ENCODE measurements around the gene NAA38. TPM values are rescaled to one million over a fixed set of nuclear protein-coding genes. Genes with fewer than 3 reads are reported as not detected.

Gene NAA38
- total and polyA plus RNA-seq, 2 donors from 2014 or later: 69.6 to 246 TPM

DNA sequence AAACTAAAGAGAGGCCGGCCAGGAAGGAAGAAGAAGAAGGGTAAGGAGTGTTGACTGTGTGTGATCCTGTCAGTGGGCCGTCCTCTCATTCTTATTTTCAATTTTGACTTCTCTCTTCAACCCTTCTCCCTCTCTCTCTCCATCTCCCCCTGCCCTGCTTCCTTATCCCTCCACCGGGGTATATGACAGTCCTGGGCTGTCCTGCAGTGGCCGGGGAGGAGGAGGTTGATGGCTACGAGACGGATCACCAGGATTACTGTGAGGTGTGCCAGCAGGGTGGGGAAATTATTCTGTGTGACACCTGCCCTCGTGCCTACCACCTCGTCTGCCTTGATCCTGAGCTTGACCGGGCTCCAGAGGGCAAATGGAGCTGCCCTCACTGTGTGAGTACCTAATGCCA lies 36.9 kb upstream of the NAA38 start:
- no peak overlapping the region for H3K27ac ChIP-seq (ENCODE audit: low read depth in 2 of 2, low read length in 2 of 2)
- H3K9me3 ChIP-seq (ENCODE audit: control insufficient read depth in 2 of 3, insufficient read depth in 1 of 3, low read length in 3 of 3): no peaks in the 10 kb centered on the region
- peaks cover 7% of the 10 kb centered on the region in 3 donors for H3K4me1 ChIP-seq (ENCODE audit: control insufficient read depth in 2 of 3, insufficient read depth in 2 of 3, low read depth in 1 of 3, low read length in 3 of 3)
- TF ChIP-seq, protein P1, sequence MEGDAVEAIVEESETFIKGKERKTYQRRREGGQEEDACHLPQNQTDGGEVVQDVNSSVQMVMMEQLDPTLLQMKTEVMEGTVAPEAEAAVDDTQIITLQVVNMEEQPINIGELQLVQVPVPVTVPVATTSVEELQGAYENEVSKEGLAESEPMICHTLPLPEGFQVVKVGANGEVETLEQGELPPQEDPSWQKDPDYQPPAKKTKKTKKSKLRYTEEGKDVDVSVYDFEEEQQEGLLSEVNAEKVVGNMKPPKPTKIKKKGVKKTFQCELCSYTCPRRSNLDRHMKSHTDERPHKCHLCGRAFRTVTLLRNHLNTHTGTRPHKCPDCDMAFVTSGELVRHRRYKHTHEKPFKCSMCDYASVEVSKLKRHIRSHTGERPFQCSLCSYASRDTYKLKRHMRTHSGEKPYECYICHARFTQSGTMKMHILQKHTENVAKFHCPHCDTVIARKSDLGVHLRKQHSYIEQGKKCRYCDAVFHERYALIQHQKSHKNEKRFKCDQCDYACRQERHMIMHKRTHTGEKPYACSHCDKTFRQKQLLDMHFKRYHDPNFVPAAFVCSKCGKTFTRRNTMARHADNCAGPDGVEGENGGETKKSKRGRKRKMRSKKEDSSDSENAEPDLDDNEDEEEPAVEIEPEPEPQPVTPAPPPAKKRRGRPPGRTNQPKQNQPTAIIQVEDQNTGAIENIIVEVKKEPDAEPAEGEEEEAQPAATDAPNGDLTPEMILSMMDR (IDR thresholded peaks at IDR 0.05; ENCODE audit: borderline replicate concordance, extremely low read depth, insufficient read depth): no peak
- no peaks in the 10 kb centered on the region for H3K27me3 ChIP-seq (ENCODE audit: control insufficient read depth, insufficient read depth, low read length)
- no peak for FAIRE-seq
- H3K9ac ChIP-seq (ENCODE audit: low read length in 3 of 3): no peak overlapping the region
- peak in 1 of 5 donors; percentile 16 for DNase-seq
- no peak overlapping the region for H3K4me3 ChIP-seq (ENCODE audit: low read length in 3 of 3)
- intact Hi-C loops (cut with DNase I): no loop called here
- H3K36me3 ChIP-seq (ENCODE audit: control insufficient read depth in 2 of 3, insufficient read depth in 3 of 3, low read length in 3 of 3): peaks cover 30 to 57% (median 34%) of the 10 kb centered on the region in 3 donors

DNA sequence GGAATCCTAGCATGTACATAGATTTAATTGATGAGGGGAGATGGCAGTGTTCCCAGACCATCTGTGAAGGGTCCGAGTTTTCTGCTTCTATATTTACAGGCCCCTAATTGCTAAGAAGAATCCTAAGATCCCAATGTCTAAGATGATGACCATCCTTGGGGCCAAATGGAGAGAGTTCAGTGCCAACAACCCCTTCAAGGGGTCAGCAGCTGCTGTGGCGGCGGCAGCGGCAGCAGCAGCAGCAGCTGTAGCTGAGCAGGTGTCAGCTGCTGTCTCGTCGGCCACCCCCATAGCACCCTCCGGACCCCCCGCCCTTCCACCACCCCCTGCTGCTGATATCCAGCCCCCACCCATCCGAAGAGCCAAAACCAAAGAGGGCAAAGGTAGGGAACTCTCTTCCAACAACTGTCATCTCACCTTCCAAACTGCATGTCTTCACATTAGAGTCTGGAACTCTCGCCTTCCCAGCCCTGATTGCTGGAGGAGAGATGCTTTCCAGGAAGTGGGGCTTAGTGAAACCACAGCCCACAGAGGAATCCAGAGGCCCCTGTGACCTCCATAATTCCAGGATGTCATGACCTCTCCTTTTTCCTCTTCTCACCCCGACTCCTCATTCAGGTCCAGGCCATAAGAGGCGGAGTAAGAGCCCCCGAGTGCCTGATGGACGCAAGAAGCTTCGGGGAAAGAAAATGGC lies 36.0 kb upstream of the NAA38 start:
- FAIRE-seq: no peak
- no peaks in the 10 kb centered on the region for H3K9me3 ChIP-seq (ENCODE audit: control insufficient read depth in 2 of 3, insufficient read depth in 1 of 3, low read length in 3 of 3)

DNA sequence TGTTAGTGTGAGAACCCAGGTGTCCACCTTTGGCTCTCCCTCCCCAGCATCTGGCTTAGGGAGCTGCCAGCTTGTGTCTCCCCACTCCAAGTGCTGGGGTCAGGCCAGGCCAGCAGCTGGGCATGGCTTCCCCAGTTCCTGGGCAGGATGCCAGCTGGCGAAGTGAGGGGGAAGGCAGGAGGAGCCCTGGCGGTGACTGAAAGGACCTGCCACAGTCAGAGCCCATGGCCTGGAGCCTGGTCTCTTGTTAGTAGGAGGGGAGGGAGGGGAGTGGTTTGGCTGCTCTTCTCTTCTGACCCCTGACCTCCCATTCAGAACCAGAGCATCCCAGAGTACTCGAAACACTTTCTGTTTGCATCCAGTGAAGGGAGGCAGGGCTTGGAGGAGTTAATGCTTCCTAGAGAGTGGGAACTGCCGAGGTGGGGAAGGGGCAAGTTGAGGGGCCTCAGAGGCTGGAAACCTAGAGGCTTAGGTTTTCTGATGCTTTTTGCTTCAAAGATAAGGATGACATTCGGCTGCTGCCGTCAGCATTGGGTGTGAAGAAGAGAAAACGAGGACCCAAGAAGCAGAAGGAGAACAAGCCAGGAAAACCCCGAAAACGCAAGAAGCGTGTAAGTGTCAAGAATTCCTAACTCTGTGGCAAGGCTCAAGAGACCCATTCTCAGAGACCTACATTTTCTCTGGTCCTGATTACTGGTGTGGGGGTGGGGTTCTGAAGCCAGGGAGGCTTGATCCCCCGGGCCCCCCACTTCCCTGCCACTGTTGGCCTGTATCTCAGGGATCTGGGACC lies 32.0 kb upstream of the NAA38 start:
- peak overlapping the region in 1 of 3 donors; percentile 35 for H3K4me3 ChIP-seq (ENCODE audit: low read length in 3 of 3)
- FAIRE-seq: peak; percentile 76
- H3K9ac ChIP-seq (ENCODE audit: low read length in 3 of 3): peak overlapping the region in 2 of 3 donors; percentile 37 to 86

More for the DNA sequence above, 36.0 kb upstream of the NAA38 start:
- Histone ChIP-seq H3K4me3 (ENCODE audit: low read length in 3 of 3) (no peak overlapping the region), H3K4me1 (ENCODE audit: control insufficient read depth in 2 of 3, insufficient read depth in 2 of 3, low read depth in 1 of 3, low read length in 3 of 3) (peaks cover 10 to 16% (median 16%) of the 10 kb centered on the region in 3 donors), H3K36me3 (ENCODE audit: control insufficient read depth in 2 of 3, insufficient read depth in 3 of 3, low read length in 3 of 3) (peaks cover 25 to 48% (median 28%) of the 10 kb centered on the region in 3 donors), H3K27ac (ENCODE audit: low read depth in 2 of 2, low read length in 2 of 2) (no peak overlapping the region), H3K9ac (ENCODE audit: low read length in 3 of 3) (no peak overlapping the region), H3K27me3 (ENCODE audit: control insufficient read depth, insufficient read depth, low read length) (no peaks in the 10 kb centered on the region)
- TF ChIP-seq, protein P1 (IDR thresholded peaks at IDR 0.05; ENCODE audit: borderline replicate concordance, extremely low read depth, insufficient read depth): no peak
- DNase-seq: no peak
- intact Hi-C loops (cut with DNase I): no loop called here

More for the DNA sequence above, 32.0 kb upstream of the NAA38 start:
- peaks cover 12 to 26% (median 21%) of the 10 kb centered on the region in 3 donors for H3K4me1 ChIP-seq (ENCODE audit: control insufficient read depth in 2 of 3, insufficient read depth in 2 of 3, low read depth in 1 of 3, low read length in 3 of 3)
- H3K9me3 ChIP-seq (ENCODE audit: control insufficient read depth in 2 of 3, insufficient read depth in 1 of 3, low read length in 3 of 3): no peaks in the 10 kb centered on the region
- H3K27ac ChIP-seq (ENCODE audit: low read depth in 2 of 2, low read length in 2 of 2): peak overlapping the region; percentile 94 to 95
- peak; percentile 83 to 98 (median 92) for DNase-seq
- no peaks in the 10 kb centered on the region for H3K27me3 ChIP-seq (ENCODE audit: control insufficient read depth, insufficient read depth, low read length)
- peaks cover 10 to 23% (median 11%) of the 10 kb centered on the region in 3 donors for H3K36me3 ChIP-seq (ENCODE audit: control insufficient read depth in 2 of 3, insufficient read depth in 3 of 3, low read length in 3 of 3)
- intact Hi-C loops (cut with DNase I): no loop called here
- TF ChIP-seq, protein P1 (IDR thresholded peaks at IDR 0.05; ENCODE audit: borderline replicate concordance, extremely low read depth, insufficient read depth): peak; percentile 52

Measured in kidney (tissue), 14 donors.